Glomerular visceral epithelial cell (primary cell): ENCODE measurements around the gene GALNT9.

Experiments used
- DNase-seq: peaks from one replicate; pipeline ENCODE4 v3.0.0-alpha.2; 2016; ENCODE audit errors: extremely low spot score

Gene GALNT9

DNA sequence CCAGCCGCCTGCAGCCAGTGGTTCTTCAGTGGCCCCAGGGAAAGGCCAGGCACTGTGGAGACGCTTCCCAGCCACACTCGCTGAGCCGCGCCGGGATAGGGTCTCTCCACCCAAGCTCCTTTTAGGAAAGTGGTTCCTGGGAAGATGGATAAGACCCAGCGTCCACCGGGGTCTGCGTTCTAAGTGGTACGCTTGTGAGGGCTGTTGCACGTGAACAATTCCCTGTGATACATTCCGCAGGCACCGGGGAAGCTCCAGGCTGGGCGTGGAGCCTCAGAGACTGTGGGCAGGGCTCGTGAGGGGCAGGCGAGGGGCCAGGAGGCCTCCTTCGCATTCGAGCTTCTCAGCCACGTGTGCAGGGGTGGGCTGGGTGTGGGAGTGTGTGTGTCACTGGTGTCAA is 48.4 kb downstream of the GALNT9 start:
- DNase-seq = no peak

DNA sequence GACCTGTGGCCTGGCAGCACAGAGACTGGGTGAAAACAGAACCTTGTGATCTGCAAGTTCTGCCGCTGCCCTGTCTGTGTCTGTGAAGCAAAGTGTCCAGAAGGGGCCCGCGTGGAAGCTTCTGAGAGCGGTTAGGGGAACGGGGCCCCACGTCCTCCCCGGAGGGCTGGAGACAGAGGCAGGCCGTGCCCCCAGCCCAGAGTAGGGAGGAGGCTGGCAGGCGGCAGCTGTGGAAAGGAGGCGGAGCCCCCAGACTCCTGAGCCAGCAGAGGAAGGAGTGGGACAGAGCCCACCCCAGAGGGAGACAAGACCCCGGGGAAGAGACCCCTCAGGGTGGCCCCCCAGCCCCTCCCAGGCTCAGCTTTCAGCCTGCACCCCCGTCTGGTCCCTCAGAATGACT is 49.0 kb downstream of the GALNT9 start:
- no peak for DNase-seq

- no peak for DNase-seq
These were observed 49.5 kb downstream of the GALNT9 start for GRCh38 chr12:132279930-132280329.

DNA sequence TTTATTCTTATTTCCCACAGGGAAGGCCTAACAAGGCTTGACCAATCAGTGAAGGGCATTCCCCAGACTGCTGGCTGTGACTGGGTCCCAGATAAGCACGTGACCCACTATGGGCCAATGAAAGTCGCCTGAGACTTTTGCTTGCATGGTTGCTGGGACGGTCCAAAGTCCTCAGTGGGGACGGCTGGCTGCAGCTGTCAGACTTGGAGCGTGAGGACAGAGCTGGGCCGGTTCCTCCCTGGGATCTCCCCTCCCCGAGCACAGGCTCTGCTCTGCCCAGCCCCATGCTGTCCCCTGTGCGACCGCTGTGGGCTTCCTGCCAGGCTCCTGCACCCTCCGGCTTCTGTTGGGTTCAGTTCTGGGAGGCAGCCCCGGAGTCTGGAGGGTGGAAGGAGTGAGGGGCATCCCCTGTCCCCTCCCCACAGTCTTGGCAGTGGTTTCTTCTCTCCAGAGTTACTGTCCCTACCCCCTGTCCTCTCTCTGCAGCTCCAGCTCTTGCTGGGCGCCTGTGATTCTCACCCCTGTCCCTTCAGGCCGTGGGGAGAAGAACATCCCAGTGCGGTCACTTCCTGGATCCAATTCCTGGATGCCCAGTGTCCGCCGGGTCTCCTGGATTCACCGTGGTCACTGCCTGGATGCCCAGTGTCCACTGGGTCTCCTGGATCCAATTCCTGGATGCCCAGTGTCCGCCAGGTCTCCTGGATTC is 50.1 kb downstream of the GALNT9 start:
- DNase-seq = no peak

DNA sequence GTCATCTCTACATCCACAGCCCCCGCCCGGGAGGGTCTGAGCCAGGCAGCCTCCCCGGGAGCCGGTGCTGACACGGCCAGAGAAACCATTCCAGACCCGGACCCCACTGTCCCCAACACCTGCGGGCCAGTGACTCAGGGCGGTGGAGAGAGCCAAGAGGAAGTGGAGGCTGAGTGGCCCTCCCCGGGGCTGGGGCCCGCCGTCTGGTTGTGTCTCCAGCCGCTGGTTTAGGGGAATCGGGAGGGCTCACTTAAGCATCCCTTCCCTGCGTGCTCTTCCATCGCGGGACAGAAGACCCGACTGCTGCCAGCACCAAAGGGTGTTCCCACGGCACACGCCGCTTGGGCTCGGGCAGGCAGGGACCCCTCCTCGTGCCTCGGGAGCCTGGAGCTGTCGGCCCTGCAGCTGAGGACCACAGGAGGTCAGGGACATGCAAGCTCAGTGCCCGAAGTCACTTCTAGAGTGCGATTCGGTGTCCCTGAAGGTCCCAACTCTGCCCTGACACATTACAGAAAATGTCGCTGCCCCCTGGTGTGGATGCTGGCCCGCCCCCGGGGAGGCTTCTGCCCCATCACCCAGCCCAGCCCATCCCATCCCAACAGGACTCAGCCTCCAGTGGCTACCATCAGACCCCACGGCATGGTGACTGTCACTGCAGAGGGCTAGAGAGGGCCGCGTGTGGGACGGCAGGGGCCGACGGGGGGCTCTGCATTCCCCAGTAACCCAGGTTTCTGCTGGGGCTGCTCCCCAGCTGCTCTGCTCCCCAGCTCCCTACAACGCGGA is 50.8 kb downstream of the GALNT9 start:
- no peak for DNase-seq

GRCh38 chr12:132277949-132278348 is 51.4 kb downstream of the GALNT9 start:
- DNase-seq = no peak

GRCh38 chr12:132277374-132277941 is 51.9 kb downstream of the GALNT9 start:
- DNase-seq = no peak

DNA sequence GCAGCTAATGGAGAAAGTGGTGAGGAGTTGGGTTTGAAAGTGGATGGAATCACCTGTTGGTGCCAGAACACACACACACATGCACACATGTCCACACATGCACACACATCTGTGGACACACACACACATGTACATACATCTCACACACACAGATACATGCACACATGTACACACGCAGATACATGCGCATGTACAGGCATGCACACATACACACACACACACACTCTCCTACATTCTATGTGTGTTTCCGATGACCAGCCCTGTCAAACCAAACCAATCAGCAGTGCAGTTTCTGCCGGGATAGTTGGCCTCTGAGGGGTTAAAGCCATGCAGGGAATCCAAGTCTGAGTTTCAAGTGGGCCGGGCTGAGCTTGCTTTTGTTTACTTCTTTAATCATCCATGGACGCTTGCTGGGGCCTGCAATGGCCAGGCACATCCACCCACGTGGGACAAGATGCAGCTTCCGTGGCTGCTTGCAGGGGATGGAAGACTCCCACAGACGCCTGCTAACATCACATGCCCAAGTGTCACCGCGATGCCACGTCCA is 52.5 kb downstream of the GALNT9 start:
- DNase-seq = no peak

- no peak for DNase-seq
These were observed 53.1 kb downstream of the GALNT9 start for GRCh38 chr12:132276066-132276826.

DNA sequence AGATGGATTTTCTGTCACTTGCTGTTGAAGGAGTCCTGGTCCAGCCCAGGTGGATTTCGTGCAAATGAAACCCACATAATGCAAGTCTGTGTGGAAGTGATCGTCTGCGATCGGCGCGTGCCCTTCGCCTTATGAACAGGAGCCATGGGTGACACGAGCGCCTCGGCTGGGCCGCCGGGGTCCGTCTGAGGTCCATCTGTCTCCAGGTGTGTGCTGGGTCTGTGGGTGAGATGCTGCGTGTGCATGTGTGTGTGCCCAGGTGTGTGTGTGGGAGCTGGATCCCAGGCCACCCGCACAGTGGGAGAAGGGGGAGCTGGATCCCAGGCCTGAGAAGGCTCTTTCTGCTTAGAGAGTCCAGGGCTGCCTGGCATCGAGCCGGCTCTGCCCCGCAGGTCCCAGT is 53.8 kb downstream of the GALNT9 start:
- DNase-seq = no peak

DNA sequence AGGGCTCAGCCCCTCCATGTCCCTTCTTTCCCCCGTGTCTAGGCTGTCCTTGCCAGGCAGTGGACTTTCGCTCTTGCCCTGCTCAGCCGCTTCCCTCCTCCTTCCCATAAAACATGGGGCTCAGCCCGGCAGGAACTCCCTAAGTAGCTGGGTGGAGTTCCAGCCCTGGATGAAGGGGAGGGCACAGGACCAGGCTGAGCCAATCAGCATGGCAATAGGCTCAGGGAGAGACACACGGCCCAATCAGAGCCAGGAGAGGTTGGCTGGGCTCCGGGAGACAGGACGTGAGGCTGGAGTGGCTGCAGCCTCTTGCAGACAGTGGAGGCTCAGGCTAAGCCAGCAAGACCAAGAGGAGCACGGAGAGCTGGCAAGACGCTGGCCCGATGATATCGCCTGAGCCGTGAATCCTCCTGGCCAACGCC is 54.3 kb downstream of the GALNT9 start:
- DNase-seq = peak; percentile 51

- no peak for DNase-seq
These were observed 55.4 kb downstream of the GALNT9 start for GRCh38 chr12:132273992-132274334.

DNA sequence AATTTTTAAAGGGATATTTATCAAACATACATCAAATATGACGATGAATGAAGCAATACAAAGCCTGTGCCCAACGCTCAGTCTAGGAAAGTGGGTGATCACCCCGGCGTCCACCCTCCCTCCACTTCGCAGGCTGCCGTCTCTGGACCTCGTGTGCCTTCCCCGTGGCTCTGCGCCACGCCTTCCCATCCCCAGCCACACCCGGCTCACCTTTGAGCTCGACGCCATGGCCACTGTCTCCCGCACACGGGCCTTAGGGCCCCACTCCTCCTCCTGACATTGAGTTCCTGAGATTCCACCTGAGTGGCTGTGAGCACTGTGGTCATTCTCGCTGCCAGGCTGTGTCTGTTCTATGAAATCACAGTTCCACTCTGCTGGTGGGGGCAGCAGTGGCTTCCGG is 56.7 kb downstream of the GALNT9 start:
- no peak for DNase-seq

DNA sequence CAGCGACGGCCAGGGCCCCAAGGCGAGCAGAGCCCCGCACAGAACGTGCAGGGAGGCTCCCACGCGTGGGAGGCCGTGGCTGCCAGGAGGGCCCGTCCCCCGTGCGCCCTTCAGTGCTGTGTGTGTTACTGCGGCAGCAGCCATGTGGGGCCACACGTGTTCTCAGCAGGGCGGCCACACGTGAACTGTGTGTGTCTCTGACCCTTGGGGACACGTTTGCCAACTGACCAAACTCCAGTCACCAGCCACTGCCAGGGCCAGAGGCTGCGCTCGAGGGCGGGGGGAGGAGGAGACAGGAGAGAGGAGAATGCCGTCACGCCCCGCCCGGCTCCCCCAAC is 57.7 kb downstream of the GALNT9 start:
- no peak for DNase-seq

GRCh38 chr12:132270969-132271754 is 58.2 kb downstream of the GALNT9 start:
- no peak for DNase-seq

DNA sequence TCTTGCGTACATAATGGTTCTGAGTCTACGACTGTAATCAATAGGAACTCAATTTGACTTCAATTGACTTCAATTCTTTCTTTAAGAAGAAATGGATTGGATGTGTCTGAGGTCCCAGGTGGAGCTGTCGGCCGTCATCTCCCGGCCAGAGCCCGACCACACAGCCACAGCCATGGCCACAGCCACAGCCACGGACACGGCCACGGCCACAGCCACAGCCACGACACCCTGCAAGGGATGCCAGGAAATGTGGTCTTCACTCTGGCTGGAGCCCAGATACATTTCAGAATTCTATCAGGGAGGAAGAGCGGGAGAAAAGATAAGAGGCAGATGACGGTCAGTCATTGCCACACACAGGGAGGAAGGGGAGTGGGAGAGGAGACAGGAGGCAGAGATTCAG is 58.9 kb downstream of the GALNT9 start:
- DNase-seq = no peak

DNA sequence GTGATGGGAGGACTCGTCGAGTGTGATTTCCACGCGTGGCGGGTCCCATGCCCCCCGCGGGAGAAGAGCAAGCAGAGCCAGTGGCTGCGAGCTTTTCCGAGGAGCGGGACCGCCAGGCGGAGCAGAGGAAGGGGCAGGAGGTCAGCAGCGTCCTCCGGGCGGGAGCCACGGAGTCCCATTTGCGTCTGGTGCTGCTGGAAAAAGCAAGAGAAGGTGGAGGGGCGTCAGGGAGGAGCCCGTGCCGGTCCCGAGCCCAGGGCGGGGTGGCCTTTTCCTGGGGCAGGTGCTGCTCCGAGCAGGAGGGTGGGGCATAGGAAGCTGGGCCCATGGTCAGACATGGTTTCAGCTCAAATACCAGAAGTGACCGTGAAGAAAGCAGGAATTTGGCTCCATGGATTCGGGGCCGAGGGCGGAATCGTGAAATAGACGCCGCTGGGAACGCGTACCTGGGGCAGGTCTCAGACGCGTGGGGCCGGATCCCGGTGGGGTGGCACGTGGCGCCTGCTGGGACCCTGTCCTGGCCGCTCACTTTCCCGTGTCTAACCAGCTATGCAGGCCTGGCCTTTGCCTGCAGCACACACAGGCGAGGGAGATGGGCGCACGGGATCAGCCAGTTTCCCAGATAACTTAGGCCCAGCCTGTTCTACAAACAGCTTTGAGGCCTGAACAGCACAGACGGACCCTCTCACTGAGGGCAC is 60.0 kb downstream of the GALNT9 start:
- no peak for DNase-seq

DNA sequence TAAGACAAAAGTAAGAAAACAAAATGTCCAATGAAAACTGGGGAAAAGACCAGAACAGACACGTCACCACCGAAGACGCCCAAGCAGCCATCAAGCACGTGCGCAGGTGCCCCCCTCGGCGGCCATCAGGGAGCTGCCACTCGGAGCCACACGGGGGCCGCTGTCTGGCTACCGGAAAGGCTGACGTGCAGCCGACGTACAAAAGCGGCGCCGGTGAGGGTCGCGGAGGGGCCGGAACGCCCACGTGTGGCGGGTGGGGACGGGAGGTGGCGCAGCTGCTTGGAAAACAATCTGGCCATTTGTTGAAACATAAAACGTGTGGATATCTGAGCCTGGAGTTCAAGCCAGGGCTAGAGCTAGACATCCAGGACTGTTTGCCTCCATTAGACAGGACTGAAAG is 60.7 kb downstream of the GALNT9 start:
- DNase-seq = no peak

DNA sequence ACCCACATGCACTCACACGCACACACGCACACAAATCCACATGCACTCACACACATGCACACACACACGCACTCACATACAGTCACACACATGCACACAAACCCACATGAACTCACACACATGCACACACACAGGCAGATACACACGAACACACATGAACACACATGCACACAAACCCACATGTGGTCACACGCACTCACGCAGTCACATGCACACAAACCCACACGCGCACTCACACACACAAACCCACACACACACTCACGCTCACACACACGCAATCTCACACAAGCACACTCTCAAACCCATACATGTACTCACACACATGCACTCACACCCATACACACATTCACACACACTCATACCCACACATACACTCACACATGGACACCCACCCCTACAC is 61.5 kb downstream of the GALNT9 start:
- DNase-seq = no peak

DNA sequence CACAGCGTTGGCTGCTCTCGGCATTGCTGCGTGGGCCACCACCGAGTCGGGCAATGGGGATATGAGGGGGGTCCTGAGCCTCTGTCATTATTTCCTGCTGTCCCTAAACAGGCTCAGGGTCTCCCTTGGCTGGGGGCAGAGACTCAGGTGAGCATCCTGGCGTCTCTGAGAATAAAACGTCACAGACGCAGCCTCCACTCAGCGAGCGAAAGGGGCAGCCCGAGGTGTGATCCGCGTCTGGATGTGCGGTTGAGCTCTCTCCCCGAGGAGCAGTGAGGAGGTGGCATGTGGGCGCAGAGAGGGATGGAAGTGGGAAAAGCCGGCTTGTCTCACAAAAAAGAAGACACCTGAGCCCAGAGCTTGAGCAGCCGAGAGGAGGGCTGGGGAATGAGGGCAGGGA is 62.6 kb downstream of the GALNT9 start:
- no peak for DNase-seq

- DNase-seq = no peak
These were observed 63.0 kb downstream of the GALNT9 start for GRCh38 chr12:132266370-132266769.
